Breast epithelium (tissue), 3 donors: ENCODE measurements around the gene GPR139.

ENCODE experiments used
- CTCF ChIP-seq, 3 donors: fragments of 450-650 bp; IDR thresholded peaks; one replicate each; pipeline ENCODE4 v1.5.1; 2016 to 2017; ENCODE audit warnings: antibody characterized with exemption in 3 of 3, mild to moderate bottlenecking in 3 of 3, moderate library complexity in 3 of 3
- POLR2A ChIP-seq: fragments of 450-650 bp; IDR thresholded peaks from one replicate; pipeline ENCODE4 v1.6.1; 2016; ENCODE audit warnings: antibody characterized with exemption, mild to moderate bottlenecking, moderate library complexity
- POLR2AphosphoS5 ChIP-seq, 3 donors: sonication (generic); formaldehyde crosslinking; IDR thresholded peaks; one replicate each; pipeline ENCODE4 v1.6.1; 2017; ENCODE audit warnings: antibody characterized with exemption in 3 of 3

GRCh38 chr16:20099375-20099774 lies 25.7 kb upstream of the GPR139 start:
- TF ChIP-seq CTCF (IDR thresholded peaks at IDR 0.05) = no peak
- no peak for TF ChIP-seq POLR2AphosphoS5 (IDR thresholded peaks at IDR 0.05)
- no peak for TF ChIP-seq POLR2A
